ENCODE results near the gene METTL16.

- TF ChIP-seq CTCF (optimal IDR thresholded peaks at IDR 0.05 in 1 of 3, IDR thresholded peaks at IDR 0.05 in 1 of 3, conservative IDR thresholded peaks at IDR 0.05 in 1 of 3; ENCODE audit: extremely low read depth in 1 of 3, insufficient read depth in 2 of 3, low read length in 3 of 3) (no peak), EZH2 (IDR thresholded peaks at IDR 0.05; ENCODE audit: low read length) (no peak)
Measured at GRCh38 chr17:2406271-2406902, 105.3 kb downstream of the METTL16 start.
